GM19351 (cell line): ENCODE measurements around the gene POU2F1.

Experiments
- ATAC-seq: cut with Tn5 transposase; IDR thresholded peaks from one replicate; pipeline ENCODE4 v1.9.1; 2021; ENCODE audit warnings: mild to moderate bottlenecking, moderate library complexity; ENCODE audit not compliant: unreplicated experiment

POU2F1 gene

DNA sequence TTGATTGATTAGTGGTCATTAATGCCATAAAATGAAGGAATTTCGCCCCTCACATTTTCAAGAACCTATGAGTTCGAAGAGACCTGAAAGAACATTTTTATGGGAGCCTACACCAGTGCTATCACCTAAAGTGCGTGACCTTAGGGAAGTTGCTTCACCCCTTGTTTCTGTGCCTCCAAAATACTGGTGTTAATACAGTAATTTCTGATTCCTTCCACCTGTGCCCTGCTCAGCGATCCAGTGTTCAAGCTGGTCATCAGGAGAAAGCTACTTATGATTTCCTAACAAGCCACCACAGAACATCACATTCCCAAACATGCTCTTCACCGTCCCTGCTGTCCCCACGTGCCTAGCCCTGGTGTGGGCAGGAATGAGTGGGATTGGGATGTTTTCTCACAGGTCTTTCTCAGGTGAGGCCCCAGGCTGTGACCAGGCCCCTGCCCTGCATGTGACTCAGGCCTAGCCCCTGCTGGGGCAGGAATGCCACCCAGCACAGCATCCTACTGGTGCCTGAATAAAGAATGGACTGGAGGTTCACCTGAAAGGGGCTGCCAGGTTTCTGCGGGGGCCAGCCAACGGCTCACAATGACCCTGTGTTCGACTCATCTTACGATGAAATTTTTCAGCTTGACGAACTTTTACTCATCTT lies 237.4 kb downstream of the POU2F1 start:
- no peak for ATAC-seq

DNA sequence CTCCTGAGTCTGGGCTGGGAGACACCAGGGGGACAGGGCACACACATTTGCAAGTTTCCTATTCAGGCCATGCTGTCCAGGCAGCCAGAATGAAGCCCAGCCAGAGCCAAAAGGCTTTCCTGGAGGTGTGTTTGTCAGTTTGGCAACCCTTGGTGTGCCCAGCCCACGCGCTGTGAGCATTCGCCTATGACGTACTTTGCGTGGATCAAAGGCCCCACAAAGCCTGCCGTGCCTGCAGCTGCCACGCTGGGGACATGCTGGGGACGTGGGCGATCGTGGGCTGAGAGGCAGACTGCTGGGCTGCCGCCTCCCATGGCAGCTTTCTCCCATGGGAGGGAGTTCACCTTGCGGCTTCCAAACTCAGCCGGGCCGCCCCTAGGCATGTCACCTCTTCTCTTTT lies 240.2 kb downstream of the POU2F1 start:
- ATAC-seq, result no peak

DNA sequence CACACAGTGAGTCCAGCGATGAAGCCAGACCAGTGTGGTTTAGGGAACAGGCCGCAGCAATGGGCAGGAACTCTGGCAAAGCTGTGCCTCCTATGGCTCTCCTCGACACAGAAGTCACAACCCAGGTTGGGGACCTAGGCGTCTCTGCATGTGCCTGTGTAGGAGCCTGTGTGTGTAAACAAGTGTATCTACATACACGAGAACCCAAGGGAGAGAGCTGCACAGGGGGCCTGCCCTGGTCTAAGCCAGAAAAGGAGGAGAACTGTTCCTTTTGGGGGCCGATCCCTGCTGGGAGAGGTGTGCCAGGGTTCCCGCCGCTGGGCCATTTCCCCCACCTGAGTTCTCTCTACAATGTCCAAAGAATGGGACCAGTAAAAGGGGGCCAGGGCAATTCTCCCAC lies 241.7 kb downstream of the POU2F1 start:
- ATAC-seq, result no peak

DNA sequence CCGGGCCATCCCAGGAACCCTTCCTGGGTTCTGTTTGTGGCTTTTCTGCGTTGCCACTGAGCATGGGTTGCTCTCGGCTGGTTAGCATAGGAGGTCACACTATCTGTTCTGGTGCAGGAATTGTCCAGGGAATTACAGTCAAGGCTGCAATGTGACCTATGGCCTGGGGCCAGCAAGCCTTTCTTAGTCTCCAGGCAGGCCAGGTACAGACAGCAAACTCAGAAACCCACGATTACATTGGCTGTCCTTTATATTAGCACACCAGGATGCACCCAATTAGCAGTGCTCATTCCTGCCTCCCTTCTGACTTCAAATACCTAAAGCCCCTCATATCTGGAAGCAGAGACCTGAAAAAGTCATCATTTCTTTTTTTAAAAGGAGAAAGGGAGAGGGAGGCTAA lies 242.4 kb downstream of the POU2F1 start:
- no peak for ATAC-seq

DNA sequence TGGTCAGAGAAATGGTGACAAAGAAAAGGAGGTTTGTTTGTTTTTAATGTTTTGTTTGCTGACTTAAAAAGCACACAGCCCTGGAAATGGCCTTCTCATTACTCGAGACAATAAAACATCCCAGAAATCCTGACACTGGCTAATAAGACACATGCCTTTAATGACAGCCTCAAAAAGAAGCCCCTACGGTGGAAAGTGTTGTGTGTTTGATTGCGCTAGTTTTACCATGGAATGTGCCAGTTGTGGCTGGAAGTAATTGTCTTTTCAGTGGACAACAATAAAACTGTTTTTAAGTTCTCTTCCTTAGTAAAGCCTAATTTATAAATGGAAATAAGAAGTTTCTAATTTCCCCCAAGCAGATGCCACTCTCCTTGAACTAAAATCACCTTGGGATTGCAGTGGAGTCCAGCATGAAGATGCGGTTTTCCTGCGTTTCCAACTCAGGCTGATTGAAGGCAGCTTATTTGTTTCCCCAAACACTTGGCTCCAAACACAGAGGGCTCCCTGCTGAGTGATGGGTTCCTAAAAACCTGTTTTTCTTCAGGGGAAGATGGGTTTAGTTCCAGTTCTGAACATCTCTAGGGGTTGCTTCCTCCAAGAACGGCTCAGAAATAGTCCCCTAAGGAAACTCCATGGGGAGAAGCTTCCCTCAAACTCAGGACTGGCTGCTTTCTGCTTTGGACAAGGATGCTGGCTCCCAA lies 243.3 kb downstream of the POU2F1 start:
- ATAC-seq, result no peak

DNA sequence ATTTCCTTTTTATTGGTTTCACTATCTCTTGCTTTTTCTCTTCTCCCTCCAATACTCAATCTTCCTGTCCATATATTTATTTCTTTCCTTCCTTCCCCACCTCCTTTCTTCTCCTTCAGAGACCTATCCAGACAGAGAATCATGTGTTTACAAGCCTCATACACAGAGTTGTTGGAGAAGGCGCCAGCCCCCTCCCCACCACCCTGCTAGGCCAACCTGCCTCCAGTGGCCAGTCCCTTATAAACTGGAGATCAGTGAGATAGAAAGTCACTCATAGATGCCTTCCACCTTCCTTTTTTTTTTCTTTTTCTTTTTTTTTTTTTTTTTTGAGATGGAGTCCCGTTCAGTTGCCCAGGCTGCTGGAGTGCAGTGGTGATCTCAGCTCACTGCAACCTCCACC lies 244.3 kb downstream of the POU2F1 start:
- ATAC-seq, result no peak

DNA sequence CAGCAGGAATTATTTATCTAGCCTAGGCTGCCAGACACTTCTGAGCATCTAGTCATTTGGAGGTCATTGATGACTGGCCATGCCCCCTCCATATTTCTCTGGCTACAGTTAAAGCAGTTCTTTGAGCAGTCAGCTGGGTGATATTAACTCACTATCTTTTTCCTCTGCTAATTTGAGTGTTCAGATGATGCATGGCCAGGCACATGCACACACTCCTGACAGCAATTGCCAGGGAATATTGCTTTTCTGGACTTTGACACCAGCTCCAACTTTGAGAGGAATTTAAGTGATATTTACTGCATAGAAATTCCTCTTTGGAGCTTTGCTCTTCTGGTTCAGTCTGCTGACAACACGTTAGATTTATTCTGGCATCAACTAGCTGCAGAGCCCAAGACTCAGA lies 245.1 kb downstream of the POU2F1 start:
- no peak for ATAC-seq

DNA sequence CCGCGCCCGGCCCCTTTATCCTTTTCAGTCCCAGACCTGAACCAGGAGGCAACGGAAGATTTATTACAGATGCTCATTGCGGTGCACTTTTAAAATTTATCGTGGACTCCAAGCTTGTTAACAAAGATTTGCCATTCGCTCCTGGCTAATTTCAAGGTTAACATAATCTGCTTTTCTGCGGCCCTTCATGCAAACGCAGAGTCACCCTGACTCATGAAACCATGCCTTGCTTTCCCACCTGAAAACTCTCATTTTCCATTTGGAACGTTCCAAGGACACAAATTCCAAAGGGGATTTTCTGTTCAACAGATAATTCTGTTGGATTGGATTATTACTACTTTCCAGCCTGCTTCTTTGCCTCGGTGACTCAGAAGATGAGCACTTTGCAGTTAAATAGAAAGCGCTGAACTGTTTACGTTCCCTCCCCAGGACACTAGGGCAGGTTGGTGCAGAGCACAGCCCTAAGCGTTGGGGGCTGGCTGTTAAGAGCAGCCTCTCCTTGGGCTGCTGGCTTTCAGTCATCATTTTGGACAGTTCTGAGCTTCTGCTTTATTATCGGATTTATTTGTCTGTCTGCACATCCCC lies 246.5 kb downstream of the POU2F1 start:
- ATAC-seq, result no peak

DNA sequence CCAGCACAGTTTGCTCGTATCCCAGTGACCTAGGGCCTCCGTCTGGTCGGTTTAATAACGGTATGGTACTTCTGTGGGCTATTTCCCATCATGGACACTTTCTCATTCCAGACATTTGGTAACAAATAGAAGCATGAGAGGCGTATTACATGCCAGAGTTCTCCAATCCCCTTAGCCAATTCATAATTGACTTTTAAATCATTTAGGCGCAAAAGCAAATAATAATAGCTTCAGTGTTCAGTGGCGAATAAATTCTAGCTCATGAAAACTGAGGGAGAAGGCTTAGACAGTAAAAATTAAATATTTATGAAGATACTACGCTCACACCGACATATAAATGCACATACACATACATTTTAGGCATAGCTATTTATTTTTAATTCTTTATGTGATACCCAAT lies 247.1 kb downstream of the POU2F1 start:
- no peak for ATAC-seq

DNA sequence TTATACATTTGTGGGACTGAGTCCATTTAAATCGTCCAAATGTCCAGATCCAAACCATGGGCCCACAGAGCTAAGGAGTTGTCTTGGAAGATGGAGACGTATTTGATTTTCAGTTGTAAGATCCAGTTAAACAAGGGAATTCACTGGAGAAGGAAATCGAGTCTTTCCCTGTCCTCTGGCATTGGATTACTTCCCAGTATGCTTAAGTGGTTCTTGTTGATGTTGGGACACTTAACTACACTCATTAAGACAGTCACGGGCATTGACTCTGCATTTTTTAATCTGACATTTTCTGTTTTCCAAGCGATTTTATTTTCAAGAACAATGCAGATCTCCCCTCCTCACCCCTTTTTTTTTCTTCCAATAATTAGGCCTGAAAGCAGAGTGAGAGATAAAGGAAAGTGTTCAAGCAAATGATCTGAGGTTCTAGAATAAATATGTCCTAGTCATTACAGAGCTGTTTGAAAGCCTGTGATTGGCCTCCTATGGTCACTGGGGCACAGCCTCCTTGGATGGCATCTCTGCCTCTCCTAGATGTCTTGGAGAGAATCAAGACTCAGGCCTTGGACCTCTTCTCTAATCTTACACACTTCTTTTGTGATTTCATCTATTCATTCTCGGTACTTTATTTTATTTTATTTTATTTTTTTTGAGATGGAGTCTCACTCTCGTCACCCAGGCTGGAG lies 248.7 kb downstream of the POU2F1 start:
- ATAC-seq, result no peak

DNA sequence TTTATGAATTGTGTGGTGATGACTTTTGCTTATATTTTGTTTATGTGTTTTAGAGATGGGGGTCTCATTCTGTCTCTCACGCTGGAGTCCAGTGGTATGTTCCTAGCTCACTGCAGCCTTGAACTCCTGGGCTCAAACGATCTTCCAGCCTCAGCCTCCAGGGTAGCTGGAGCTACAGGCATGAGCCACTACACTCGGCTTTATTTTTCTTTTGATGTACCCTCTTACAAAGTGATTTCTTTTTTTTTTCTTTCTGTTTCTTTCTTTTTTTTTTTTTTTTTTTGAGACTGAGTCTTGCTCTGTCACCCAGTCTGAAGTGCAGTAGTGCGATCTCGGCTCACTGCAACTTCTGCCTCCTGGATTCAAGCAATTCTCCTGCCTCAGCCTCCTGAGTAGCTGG lies 250.9 kb downstream of the POU2F1 start:
- no peak for ATAC-seq

DNA sequence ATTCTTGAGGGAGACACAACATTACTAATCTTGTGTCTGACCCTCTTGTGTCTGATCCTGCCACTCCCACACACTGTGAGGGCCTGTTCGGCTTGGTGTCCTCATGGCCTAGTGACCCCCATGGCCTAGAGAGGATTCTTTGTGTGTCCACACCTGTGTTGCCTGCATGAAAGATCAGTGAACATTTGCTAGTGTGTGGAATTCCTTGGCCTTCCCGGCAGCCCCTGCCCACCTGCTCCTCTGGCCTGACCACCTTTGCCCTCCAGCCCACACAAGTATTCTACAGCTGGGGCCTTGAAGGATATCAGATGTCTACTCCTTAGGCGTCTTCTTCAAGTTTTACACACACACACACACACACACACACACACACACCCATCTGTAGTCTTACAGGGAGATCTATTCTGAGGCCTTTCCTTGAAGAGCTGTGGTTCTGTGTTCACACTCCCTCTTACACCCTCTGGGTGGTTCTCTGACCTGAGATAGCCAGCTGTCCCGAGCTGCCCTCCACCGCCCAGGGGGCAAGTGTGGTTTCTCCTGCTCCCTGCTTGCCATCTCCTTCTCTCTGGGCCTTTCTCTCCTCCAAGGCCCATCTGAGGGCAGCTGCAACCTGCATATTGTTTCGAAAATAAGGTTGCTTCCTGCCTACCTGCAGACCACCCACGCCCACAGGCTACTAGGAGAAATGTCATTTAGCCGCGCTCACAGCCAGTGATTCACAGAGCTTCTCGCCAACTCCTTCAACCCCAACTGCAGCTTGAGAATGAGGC lies 252.3 kb downstream of the POU2F1 start:
- ATAC-seq, result no peak

DNA sequence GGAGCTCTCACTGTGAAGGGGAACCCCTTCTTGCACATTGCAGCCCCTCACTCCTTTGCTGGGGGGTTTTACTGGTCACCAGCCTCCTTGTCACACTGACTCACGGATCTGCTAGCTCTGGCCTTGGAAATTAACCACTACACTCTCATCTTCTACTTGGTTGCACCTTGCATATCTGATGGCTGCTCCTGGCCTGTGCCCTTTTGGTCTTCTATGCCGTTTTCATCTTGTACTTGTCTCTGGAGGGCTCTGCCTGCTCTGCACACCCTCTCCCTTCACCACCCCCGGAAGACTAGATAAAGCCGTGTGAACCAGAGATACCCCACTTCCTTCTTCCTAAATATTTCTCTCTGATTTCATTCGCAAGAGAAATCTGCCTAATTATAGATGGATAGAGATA lies 253.1 kb downstream of the POU2F1 start:
- no peak for ATAC-seq

DNA sequence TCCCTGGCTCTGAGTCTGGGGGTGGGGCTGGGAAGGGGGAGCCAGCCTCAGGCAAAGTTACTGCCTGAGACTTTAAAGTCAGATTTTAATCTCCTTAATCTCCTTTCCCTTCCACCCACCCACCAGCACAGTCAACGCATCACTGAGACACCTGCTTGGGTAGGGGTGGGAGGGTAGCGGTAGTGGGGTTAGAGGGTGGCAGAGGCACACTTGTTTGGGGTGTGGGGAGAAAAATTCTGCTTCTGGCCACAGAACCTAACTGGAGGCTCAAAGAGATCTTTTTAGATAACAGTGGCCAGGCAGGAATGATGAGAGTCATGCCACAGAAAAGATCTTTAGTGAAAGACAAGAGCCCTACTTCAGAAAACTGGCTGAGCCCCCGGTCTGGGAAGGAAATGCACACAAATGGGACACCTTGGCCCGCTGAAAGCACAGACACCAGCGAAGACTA lies 253.5 kb downstream of the POU2F1 start:
- no peak for ATAC-seq

DNA sequence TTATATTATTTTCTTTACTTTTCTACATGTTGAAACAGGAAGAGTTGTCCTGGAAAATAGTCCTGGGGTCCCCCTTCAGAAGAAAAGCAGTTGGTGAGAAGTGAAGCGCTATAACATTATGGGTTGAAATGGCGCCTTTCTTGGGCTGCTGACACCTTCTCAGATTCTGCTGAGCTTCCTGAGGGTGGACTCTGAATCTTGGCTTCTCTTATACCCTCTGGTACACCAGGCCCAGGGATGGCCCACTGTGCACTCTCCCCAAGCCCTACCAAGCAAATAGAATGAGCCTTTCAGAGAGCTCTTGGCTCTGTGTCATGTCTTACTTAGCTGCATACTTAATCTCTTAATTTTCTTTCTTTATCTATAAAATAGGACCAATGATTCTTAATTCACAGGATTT lies 255.4 kb downstream of the POU2F1 start:
- no peak for ATAC-seq
